HG02981 (cell line): ENCODE data around the gene HS3ST5.

ENCODE experiments used
- ATAC-seq: cut with Tn5 transposase; IDR thresholded peaks from one replicate; pipeline ENCODE4 v1.9.1; 2021; ENCODE audit warnings: mild to moderate bottlenecking, moderate library complexity; ENCODE audit not compliant: unreplicated experiment

The HS3ST5 gene, protein sequence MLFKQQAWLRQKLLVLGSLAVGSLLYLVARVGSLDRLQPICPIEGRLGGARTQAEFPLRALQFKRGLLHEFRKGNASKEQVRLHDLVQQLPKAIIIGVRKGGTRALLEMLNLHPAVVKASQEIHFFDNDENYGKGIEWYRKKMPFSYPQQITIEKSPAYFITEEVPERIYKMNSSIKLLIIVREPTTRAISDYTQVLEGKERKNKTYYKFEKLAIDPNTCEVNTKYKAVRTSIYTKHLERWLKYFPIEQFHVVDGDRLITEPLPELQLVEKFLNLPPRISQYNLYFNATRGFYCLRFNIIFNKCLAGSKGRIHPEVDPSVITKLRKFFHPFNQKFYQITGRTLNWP

GRCh38 chr6:114342826-114343781, at the start of gene HS3ST5:
HS3ST5 (minus strand) TSS chr6:114343023; CDS start chr6:114062845, 280,178 bp downstream.
- ATAC-seq, result no peak

GRCh38 chr6:114390176-114390575, 47.4 kb upstream of the HS3ST5 start:
- ATAC-seq, result no peak

DNA sequence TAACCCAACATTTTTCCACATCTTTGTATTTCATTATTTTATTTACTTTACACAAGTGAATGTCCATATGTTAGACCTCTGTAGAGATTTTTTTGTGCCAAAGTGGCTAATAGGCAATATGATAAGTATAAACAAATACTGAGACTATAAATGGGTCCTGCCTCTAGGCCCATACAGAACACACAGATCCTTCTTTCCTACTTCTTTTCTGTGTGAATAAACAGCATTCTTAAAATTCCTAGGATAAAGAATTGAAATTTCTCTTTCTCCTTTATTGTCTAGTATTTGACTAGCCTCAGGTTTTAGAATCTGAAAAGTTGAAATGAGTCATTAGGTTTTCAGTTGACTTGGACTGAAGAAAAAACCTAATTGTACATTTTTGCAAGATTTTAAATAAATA, 46.3 kb upstream of the HS3ST5 start:
- ATAC-seq, result no peak

DNA sequence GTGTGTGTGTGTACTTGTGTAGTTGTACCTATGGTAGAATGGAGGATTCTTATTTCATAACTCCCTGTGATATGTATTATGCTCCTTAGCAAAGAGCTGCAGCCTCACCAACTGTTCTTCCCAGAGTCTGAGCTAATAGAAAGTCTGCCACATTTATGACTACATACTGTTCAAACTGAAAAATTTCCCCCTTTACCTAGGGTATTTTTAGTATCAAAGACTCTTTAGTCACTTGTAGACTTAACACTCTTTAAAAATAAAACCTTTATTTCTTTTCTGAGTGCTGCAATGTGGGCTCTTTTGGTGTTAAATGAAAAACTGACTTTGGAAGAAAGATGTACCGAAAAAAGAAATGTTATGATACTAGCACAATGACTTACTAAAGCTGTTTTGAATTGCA, 39.6 kb upstream of the HS3ST5 start:
- ATAC-seq, result no peak

DNA sequence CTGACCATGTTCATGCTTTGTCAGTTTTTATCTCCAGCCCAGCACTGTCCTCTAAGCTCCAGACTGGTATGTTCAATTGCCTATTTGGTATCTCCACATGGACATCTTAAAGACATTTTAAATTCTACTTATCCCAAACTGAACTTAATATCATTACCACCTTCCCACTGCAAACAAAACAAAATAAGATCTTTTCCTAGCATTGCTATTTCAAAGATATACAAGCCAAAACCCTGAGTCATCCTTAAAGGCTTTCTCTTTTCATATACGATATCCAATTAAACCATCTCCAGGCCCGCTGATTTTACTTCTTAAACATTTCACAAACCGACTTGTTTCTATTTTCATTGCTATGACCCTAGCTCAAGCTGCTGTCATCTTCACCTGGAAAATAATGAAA, 35.1 kb upstream of the HS3ST5 start:
- no peak for ATAC-seq

DNA sequence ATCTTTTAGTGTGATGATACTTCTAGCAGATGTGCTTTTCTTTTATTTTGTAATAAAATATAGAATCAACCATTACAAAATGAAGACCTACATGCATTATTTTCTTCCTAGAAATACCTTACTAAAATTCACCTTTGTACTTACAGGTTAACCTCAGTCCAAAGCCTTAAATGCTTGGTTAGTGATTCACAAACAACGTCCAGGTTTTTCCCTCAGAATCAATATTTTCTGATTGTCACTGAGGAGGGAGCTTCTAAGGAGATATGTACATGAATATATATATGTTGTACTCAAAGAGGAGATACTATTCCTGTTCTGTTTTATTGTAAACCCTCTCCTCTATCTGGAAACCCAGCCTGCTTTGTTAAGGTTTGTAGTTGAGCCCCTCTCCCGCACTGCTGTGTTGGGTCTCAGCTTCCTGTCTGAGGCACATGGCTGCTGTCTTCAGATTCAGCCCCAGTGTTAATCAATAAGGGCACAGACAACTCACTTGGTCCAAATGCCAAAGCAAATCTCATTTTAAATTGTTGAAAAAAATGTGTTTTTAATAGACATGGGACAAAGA, 33.9 kb upstream of the HS3ST5 start:
- ATAC-seq, result no peak

GRCh38 chr6:114375541-114376192, 32.8 kb upstream of the HS3ST5 start:
- no peak for ATAC-seq

- no peak for ATAC-seq
Measured at GRCh38 chr6:114367315-114367961, 24.6 kb upstream of the HS3ST5 start.

DNA sequence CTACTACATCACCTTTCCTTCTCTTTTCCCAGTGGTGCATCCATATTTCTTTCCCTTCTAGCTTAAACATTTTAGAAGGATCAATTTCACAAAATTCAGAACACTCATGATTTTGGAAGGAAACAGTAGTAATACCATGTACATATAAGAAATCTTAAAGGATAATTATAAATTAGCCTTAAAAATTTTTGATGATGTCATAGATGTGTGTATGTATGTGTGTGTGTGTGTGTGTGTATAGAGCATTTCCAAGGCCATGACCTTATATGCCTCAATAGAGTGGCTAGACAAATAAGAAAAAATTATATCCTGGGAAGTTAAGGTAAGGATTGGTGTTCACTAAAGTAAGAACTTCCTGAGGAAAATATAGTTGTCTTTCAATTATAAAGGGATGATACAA, 24.1 kb upstream of the HS3ST5 start:
- ATAC-seq, result no peak

GRCh38 chr6:114364301-114364700, 21.5 kb upstream of the HS3ST5 start:
- ATAC-seq, result no peak

- no peak for ATAC-seq
Measured at GRCh38 chr6:114362957-114363356, 20.1 kb upstream of the HS3ST5 start.

DNA sequence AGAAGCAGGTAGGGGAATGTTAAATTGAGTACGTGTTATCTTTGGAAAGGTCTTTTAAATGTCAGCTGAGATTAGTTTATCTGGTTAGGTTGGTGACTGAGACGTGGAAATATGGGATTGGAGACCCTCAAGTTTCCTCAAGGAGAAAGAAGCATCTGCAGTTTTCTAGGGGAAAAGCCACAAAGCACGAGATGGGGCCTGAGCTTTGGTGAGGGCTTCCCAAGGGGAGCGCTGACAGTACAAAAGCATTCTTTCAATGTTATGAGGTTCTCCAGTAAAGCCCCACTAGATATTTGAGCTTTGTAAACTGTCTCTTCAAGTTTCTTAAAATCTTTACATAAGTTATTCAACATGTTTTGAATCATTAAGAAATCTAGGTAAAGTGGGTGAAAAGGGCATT, 19.6 kb upstream of the HS3ST5 start:
- ATAC-seq, result no peak

DNA sequence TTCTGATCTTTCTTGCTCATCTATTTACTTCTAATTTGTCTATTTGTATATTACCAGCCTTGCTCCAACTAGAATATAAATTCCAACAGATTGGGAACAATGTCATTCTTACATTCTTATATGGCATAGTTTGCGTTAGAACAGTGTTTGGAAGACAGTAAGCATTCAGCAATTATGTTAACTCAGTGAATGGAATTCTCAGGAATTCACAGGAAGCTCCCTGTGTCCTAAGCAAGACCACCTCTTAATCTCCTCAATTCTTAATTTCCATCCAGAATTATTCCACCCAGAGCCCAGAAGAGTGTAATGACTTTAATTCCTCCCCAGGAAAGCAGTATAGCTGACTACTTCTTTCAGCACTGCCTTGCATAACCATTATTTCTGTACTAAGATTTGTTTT, 18.2 kb upstream of the HS3ST5 start:
- ATAC-seq, result no peak

DNA sequence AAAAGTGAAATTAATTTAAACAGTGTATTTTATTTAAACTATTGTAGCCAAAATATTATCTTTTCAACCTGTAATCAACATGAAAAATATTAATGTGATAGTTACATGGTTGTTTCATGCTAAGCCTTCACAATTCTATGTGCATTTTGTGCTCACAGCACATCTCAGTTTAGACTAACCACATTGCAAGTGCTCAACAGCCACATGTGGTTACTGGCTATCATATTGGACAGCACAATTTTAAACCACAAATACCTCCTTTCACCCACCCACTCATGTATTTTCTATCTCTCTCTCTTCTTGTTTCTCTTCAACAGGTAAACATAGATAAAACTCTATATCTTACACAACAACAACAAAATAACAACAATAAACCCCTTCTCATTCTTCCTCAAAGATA, 12.5 kb upstream of the HS3ST5 start:
- no peak for ATAC-seq

DNA sequence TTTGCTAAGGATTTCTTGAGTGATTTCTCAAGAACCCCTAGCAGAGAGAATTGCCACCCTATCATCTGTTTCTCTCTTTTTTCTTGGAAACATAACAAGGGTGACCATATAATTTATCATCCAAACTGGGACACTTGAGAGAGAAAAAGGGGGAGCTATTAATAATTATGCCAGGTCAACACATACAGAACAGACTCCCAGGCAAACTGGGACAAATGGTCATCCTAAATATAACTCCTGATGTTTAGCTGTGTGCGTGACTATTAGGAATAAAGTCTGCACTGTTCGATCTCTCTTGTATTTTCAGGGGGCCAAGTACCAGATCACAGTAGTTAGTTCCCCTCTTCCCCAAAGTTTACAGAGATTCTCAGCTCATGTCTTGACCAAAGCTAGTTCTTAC, 11.7 kb upstream of the HS3ST5 start:
- ATAC-seq, result no peak

GRCh38 chr6:114346451-114346850, 3.6 kb upstream of the HS3ST5 start:
- no peak for ATAC-seq

DNA sequence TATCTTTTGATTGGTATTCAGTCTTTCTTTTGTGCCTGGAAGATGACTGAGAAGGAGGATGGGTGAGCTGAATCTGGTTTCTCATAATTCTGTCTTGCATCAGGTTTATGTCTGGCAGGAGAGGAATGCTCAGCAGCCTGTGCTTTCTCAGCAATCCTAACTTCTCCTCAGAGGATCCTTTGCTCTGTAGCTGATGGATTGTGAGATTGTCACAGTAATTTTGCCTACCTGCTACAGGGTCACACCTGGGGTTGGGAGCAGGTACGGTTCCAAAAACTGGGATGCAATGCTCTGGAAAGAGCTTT, 2.1 kb upstream of the HS3ST5 start:
- ATAC-seq, result no peak

DNA sequence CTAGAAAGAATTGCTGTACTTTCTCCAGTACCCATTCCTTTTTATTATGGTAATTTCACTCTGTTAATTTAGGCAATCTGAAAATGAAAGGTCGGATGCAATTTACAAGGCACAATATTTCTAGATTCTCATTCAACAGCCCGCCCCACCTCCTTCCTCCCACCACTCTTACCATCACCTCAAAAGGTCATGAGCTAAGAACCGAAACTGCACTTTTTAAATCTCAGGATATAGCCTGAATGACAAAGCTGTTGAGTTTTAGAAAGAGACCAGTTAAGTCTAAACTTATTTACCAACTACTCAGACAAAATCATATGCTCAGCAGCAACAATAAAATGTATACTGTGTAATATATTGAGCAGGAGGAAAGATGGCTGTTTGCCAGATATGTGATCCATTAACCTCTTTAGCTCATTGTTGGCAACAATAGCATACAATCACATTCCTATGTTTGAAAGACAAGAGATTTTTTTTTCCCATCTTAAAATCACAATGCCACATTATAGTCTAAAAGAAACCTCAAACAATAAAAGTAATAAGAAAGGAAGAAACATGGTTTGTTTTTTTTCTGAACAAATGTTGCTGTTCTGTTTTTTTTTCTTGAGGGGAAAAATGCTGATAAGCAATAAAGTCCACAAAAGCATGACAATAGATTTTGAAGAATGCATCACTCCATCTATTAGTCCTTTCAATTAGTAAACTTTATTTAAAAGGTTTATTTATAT, 1.6 kb upstream of the HS3ST5 start:
- ATAC-seq, result no peak

DNA sequence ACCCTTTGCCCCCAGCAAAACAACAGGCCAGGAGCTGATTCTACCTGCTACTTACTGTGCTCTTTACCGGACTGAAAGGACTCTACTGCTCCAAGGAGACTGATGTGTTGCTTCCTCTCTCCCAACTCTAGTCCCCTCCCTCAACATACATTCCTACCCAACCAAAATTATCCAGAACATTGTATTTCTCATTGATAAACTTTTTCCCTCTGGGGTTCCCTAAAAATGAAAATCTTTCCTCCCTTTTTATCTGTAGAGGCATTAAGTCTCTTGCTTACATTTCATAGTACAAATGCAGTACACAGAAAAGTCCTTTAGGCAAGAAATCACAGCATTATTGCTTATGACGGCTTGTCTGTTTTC, 940 bp upstream of the HS3ST5 start:
- ATAC-seq, result no peak

DNA sequence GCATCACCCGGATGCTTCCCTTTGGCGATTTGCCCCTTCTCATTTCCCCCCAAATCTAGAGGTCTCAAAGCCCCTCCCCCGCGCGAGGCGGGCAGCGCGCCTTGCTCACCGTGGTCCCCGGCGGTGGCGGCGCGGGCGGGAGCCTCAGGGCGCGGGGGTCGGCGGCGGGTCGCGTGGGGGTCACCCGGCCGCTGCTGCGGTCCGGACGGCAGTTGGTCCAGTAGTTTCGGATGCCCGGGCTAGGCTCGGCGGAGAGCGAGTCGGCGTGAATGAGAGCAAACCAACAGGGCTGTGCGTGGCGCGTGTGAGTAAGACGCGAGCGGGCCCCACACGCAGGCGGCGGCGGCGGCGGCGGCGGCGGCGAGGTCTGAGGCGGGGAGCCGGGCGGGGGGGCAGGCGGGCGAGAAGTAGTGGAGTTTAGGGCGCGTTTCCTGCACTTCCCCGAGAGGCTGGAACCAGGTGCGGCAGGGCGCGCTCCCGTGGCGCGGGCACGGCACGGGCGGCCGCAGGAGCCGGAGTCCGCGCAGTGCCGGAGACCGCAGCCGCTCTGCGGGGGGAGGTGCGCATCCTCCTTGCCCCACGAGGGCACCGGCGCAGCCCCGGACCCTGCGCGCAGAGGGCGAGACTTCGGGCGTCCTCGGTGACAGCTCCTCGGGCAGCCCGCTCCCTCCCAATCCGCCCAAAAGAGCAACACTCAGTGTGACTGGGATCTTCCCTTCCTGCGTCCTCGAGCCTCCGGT, 567 bp downstream of the HS3ST5 start:
- ATAC-seq, result no peak
